ENCODE data around the gene GPR146.

DNA sequence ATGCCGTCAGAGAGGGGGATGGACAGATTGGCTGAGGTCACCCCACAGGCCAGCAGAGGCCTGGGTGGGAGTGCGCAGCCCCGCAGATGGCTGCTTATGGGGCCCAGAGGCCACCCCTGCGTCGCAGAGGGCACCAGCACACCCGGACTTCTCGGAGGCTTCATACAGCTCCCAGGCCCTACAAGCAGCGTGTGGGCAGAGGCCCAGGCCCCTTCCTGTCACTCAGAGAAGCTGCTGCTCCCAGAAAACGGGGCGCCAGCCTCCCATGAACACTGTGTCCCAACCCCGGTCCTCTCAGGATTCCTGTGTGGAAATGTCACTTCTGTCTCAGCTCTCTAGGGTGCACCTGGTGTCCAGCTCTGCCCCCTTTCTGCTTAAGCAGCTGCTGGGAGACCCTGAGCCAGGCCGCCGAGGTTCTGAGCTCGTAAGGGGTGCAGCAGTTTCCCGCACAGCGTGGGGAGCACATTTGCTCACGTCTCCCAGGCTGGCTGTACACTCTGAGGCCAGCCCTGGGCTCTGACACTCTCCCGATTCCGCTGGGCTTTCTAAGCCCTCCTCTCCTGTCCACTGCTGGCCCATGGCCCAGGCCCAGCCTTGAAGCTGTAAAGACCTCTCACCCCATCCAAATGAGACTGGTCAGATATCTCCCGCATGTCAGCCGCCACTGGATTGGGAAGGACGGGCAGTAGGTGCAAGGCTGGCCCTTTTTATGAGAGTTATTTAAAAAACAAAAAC, 6.8 kb downstream of the GPR146 start:
- TF ChIP-seq, protein P1, sequence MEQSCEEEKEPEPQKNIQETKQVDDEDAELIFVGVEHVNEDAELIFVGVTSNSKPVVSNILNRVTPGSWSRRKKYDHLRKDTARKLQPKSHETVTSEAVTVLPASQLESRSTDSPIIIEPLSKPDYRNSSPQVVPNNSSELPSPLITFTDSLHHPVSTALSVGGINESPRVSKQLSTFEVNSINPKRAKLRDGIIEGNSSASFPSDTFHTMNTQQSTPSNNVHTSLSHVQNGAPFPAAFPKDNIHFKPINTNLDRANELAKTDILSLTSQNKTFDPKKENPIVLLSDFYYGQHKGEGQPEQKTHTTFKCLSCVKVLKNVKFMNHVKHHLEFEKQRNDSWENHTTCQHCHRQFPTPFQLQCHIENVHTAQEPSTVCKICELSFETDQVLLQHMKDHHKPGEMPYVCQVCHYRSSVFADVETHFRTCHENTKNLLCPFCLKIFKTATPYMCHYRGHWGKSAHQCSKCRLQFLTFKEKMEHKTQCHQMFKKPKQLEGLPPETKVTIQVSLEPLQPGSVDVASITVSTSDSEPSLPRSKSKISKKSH (CRISPR knock-in tag; IDR thresholded peaks at IDR 0.05) = no peak
- no peak for TF ChIP-seq CEBPG (CRISPR knock-in tag; IDR thresholded peaks at IDR 0.05)
- TF ChIP-seq CEBPG (tag; conservative IDR thresholded peaks at IDR 0.05 in 1 of 2, IDR thresholded peaks at IDR 0.05 in 1 of 2) = no peak
- TF ChIP-seq, protein P2, sequence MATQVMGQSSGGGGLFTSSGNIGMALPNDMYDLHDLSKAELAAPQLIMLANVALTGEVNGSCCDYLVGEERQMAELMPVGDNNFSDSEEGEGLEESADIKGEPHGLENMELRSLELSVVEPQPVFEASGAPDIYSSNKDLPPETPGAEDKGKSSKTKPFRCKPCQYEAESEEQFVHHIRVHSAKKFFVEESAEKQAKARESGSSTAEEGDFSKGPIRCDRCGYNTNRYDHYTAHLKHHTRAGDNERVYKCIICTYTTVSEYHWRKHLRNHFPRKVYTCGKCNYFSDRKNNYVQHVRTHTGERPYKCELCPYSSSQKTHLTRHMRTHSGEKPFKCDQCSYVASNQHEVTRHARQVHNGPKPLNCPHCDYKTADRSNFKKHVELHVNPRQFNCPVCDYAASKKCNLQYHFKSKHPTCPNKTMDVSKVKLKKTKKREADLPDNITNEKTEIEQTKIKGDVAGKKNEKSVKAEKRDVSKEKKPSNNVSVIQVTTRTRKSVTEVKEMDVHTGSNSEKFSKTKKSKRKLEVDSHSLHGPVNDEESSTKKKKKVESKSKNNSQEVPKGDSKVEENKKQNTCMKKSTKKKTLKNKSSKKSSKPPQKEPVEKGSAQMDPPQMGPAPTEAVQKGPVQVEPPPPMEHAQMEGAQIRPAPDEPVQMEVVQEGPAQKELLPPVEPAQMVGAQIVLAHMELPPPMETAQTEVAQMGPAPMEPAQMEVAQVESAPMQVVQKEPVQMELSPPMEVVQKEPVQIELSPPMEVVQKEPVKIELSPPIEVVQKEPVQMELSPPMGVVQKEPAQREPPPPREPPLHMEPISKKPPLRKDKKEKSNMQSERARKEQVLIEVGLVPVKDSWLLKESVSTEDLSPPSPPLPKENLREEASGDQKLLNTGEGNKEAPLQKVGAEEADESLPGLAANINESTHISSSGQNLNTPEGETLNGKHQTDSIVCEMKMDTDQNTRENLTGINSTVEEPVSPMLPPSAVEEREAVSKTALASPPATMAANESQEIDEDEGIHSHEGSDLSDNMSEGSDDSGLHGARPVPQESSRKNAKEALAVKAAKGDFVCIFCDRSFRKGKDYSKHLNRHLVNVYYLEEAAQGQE (IDR thresholded peaks at IDR 0.05; ENCODE audit: borderline replicate concordance) = no peak
- TF ChIP-seq, protein P2 (CRISPR knock-in tag; IDR thresholded peaks at IDR 0.05; ENCODE audit: low read depth) = no peak
- TF ChIP-seq, protein P3, sequence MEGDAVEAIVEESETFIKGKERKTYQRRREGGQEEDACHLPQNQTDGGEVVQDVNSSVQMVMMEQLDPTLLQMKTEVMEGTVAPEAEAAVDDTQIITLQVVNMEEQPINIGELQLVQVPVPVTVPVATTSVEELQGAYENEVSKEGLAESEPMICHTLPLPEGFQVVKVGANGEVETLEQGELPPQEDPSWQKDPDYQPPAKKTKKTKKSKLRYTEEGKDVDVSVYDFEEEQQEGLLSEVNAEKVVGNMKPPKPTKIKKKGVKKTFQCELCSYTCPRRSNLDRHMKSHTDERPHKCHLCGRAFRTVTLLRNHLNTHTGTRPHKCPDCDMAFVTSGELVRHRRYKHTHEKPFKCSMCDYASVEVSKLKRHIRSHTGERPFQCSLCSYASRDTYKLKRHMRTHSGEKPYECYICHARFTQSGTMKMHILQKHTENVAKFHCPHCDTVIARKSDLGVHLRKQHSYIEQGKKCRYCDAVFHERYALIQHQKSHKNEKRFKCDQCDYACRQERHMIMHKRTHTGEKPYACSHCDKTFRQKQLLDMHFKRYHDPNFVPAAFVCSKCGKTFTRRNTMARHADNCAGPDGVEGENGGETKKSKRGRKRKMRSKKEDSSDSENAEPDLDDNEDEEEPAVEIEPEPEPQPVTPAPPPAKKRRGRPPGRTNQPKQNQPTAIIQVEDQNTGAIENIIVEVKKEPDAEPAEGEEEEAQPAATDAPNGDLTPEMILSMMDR (IDR thresholded peaks at IDR 0.05 in 2 of 3, conservative IDR thresholded peaks at IDR 0.05 in 1 of 3; ENCODE audit: insufficient read depth in 2 of 3, low read depth in 1 of 3, low read length in 3 of 3) = no peak
- TF ChIP-seq, protein P4, sequence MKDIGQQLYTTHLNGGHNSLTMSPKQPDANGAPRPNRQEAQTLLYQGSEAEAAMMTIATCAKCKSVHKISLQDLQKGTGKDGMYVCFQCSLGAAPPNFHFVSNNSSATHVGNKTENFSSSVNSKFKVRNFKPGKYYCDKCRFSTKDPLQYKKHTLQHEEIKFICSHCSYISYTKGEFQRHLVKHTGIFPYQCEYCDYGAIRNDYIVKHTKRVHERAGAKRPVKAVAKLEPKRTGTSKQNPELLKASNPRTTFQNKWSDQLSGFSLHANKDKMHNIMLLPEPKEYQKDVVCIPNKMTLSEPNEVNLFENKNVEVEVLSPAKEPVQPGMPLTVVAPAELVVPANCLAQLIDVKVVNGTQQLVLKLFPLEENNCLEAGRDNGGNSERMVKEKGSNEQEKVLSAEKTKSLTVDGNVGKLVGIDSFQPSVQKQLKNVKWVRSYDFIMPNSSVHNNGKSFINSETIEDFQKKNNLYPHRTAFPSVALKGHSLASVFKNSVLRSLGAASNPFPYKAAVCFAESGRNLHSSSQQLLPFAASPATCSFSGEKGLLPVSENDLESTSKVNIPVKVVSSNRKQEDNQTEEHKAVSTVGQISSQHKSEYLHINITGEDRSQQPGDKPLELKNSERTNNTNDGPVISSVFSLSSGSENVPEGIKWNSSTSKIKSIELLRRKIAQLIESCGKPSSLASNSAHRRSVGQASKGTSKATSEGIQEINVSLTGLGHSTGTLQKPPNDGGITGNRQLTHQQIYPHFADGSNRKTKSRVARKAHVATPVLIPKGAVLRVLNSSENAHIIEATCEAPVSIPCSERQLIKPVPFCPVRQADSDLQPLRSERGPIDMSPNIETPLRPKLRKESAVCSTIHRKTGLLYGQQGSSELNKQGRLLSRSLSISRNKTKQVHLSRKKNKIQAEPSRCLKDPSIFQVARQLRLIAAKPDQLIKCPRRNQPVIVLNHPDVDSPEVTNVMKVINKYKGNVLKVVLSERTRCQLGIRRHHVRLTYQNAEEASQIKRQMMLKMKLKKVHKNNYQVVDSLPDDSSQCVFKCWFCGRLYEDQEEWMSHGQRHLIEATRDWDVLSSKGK (CRISPR knock-in tag; IDR thresholded peaks at IDR 0.05) = no peak
- no peak for TF ChIP-seq JUN (IDR thresholded peaks at IDR 0.05; ENCODE audit: borderline replicate concordance, low read depth, low read length)
- TF ChIP-seq JUN (CRISPR knock-in tag; IDR thresholded peaks at IDR 0.05; ENCODE audit: borderline replicate concordance) = no peak
- no peak for TF ChIP-seq CHD4 (IDR thresholded peaks at IDR 0.05; ENCODE audit: insufficient read depth, insufficient replicate concordance, low read depth, low read length, poor library complexity, severe bottlenecking)
- TF ChIP-seq ZBTB17 (CRISPR knock-in tag; IDR thresholded peaks at IDR 0.05) = no peak
